ENCODE data around the gene PIAS3. TPM values are rescaled to one million over a fixed set of nuclear protein-coding genes. Genes with fewer than 3 reads are reported as not detected.

The PIAS3 gene
- polyA plus RNA-seq, 3 donors, result 7.2 to 25.9 (median 8.8) TPM

GRCh38 chr1:145845144-145845513 lies 13.8 kb downstream of the PIAS3 start:
- Mint-ChIP-seq H3K27me3 (ENCODE audit: low read depth in 3 of 3) (peaks cover 0 to 3% (median 0%) of the 10 kb centered on the region in 3 donors), H3K36me3 (peaks cover 44 to 50% of the 10 kb centered on the region in 2 donors), H3K4me1 (peaks cover 6% of the 10 kb centered on the region), H3K27ac (no peak overlapping the region), H3K9me3 (no peaks in the 10 kb centered on the region), H3K4me3 (no peak overlapping the region)
- peak overlapping the region; percentile 79 for H3K9ac ChIP-seq (ENCODE audit: insufficient read depth, low read length, poor library complexity, severe bottlenecking)
- no peaks in the 10 kb centered on the region for H3K27me3 ChIP-seq (ENCODE audit: control insufficient read depth in 2 of 2, insufficient read depth in 2 of 2, low read length in 2 of 2)
- H3K9me3 ChIP-seq (replicated peaks in 1 of 2; ENCODE audit: control insufficient read depth in 1 of 2, insufficient read depth in 1 of 2, low read length in 2 of 2), result no peaks in the 10 kb centered on the region
- TF ChIP-seq, protein P1, sequence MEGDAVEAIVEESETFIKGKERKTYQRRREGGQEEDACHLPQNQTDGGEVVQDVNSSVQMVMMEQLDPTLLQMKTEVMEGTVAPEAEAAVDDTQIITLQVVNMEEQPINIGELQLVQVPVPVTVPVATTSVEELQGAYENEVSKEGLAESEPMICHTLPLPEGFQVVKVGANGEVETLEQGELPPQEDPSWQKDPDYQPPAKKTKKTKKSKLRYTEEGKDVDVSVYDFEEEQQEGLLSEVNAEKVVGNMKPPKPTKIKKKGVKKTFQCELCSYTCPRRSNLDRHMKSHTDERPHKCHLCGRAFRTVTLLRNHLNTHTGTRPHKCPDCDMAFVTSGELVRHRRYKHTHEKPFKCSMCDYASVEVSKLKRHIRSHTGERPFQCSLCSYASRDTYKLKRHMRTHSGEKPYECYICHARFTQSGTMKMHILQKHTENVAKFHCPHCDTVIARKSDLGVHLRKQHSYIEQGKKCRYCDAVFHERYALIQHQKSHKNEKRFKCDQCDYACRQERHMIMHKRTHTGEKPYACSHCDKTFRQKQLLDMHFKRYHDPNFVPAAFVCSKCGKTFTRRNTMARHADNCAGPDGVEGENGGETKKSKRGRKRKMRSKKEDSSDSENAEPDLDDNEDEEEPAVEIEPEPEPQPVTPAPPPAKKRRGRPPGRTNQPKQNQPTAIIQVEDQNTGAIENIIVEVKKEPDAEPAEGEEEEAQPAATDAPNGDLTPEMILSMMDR (IDR thresholded peaks at IDR 0.05), result no peak
- 0% methylated on average over 3 of the region's 4 CpGs for WGBS (ENCODE audit: insufficient coverage)
- H3K4me2 ChIP-seq (replicated peaks; ENCODE audit: extremely low read depth, low read length, poor library complexity, severe bottlenecking), result peak overlapping the region; percentile 99
- peak in 2 of 3 donors; percentile 40 to 45 for DNase-seq
- intact Hi-C loops (cut with micrococcal nuclease), result loop anchor here (5.0 kb wide), 2 partner anchors 42 to 172 kb away; partner anchors contain the start of gene ANKRD35 (in 1 of the 2)
- H2AFZ ChIP-seq (ENCODE audit: insufficient read depth, low read depth, low read length, poor library complexity, severe bottlenecking), result peak overlapping the region; percentile 98
- H4K20me1 ChIP-seq (ENCODE audit: insufficient read depth, low read length), result no peaks in the 10 kb centered on the region
- peak overlapping the region; percentile 63 to 90 for H3K27ac ChIP-seq (ENCODE audit: low read depth in 1 of 2, low read length in 2 of 2)
- no peaks in the 10 kb centered on the region for H3K79me2 ChIP-seq (ENCODE audit: insufficient read depth, low read length)
- peaks cover 19 to 25% of the 10 kb centered on the region in 2 donors for H3K4me1 ChIP-seq (ENCODE audit: control insufficient read depth in 1 of 2, insufficient read depth in 2 of 2, low read length in 2 of 2)
- peaks cover 43 to 65% of the 10 kb centered on the region in 2 donors for H3K36me3 ChIP-seq (replicated peaks in 1 of 2; ENCODE audit: control insufficient read depth in 1 of 2, insufficient read depth in 2 of 2, low read length in 2 of 2)
- H3K4me3 ChIP-seq (replicated peaks in 1 of 3; ENCODE audit: low read depth in 2 of 3, low read length in 3 of 3), result peak overlapping the region; percentile 72 to 98 (median 88)

GRCh38 chr1:145843031-145843430 lies 15.8 kb downstream of the PIAS3 start:
- H3K4me1 Mint-ChIP-seq, result peaks cover 6% of the 10 kb centered on the region
- Histone ChIP-seq H3K27me3 (ENCODE audit: control insufficient read depth in 2 of 2, insufficient read depth in 2 of 2, low read length in 2 of 2) (no peaks in the 10 kb centered on the region), H3K27ac (ENCODE audit: low read depth in 1 of 2, low read length in 2 of 2) (no peak overlapping the region), H3K4me2 (replicated peaks; ENCODE audit: extremely low read depth, low read length, poor library complexity, severe bottlenecking) (no peak overlapping the region), H2AFZ (ENCODE audit: insufficient read depth, low read depth, low read length, poor library complexity, severe bottlenecking) (no peak overlapping the region), H3K9me3 (replicated peaks in 1 of 2; ENCODE audit: control insufficient read depth in 1 of 2, insufficient read depth in 1 of 2, low read length in 2 of 2) (no peaks in the 10 kb centered on the region), H3K4me1 (ENCODE audit: control insufficient read depth in 1 of 2, insufficient read depth in 2 of 2, low read length in 2 of 2) (peaks cover 19 to 25% of the 10 kb centered on the region in 2 donors), H3K79me2 (ENCODE audit: insufficient read depth, low read length) (no peaks in the 10 kb centered on the region), H3K9ac (ENCODE audit: insufficient read depth, low read length, poor library complexity, severe bottlenecking) (no peak overlapping the region), H3K4me3 (replicated peaks in 1 of 3; ENCODE audit: low read depth in 2 of 3, low read length in 3 of 3) (no peak overlapping the region), H4K20me1 (ENCODE audit: insufficient read depth, low read length) (no peaks in the 10 kb centered on the region), H3K36me3 (replicated peaks in 1 of 2; ENCODE audit: control insufficient read depth in 1 of 2, insufficient read depth in 2 of 2, low read length in 2 of 2) (peaks cover 51 to 65% of the 10 kb centered on the region in 2 donors)
- no CpG with 5 or more reads among the region's 3 CpGs for WGBS (ENCODE audit: insufficient coverage)
- intact Hi-C loops (cut with micrococcal nuclease), result no loop called here
- TF ChIP-seq, protein P1 (IDR thresholded peaks at IDR 0.05), result no peak
- peaks cover 49 to 50% of the 10 kb centered on the region in 2 donors for H3K36me3 Mint-ChIP-seq
- H3K9me3 Mint-ChIP-seq, result no peaks in the 10 kb centered on the region
- no peak for DNase-seq
- no peak overlapping the region for H3K27ac Mint-ChIP-seq
- no peak overlapping the region for H3K4me3 Mint-ChIP-seq
- peaks cover 0 to 3% (median 0%) of the 10 kb centered on the region in 3 donors for H3K27me3 Mint-ChIP-seq (ENCODE audit: low read depth in 3 of 3)

All from CD14-positive monocyte (primary cell).